Measurements from ENCODE around the gene EXOC4. TPM values are rescaled to one million over a fixed set of nuclear protein-coding genes. Genes with fewer than 3 reads are reported as not detected.

EXOC4 gene
- total and polyA plus RNA-seq, 2 of the 8 experiments (the other 6 are each of a cell fraction or from before 2014, with no cell fraction given): 27.0 to 67.3 TPM

- Histone ChIP-seq H3K23ac (ENCODE audit: insufficient read length) (no peak overlapping the region), H2BK120ac (replicated peaks; ENCODE audit: low read depth, low read length) (no peak overlapping the region), H3K79me2 (ENCODE audit: control insufficient read depth in 1 of 2, insufficient read depth in 2 of 2, low read length in 2 of 2) (no peaks in the 10 kb centered on the region), H3K4me2 (ENCODE audit: insufficient read depth in 1 of 2, low read depth in 2 of 2, low read length in 2 of 2) (no peak overlapping the region), H2BK15ac (ENCODE audit: low read length) (no peak overlapping the region), H3K9ac (replicated peaks in 1 of 4; ENCODE audit: extremely low read depth in 1 of 4, low read depth in 3 of 4, low read length in 3 of 4) (no peak overlapping the region), H2BK20ac (ENCODE audit: low read length) (no peak overlapping the region), H3K4ac (replicated peaks; ENCODE audit: insufficient read length, low read depth, low read length) (no peak overlapping the region), H2BK5ac (ENCODE audit: low read depth, low read length) (no peak overlapping the region), H3K36me3 (ENCODE audit: control insufficient read depth in 2 of 4, insufficient read depth in 4 of 4, low read length in 3 of 4) (no peaks in the 10 kb centered on the region), H3K79me1 (ENCODE audit: low read depth, low read length) (no peaks in the 10 kb centered on the region), H2AK5ac (ENCODE audit: low read depth, low read length) (no peak overlapping the region), H2BK12ac (ENCODE audit: low read depth, low read length) (no peak overlapping the region), H3K56ac (replicated peaks; ENCODE audit: insufficient read length, low read depth, low read length) (no peak overlapping the region), H4K91ac (replicated peaks; ENCODE audit: insufficient read length, low read length) (no peak overlapping the region), H3K9me3 (ENCODE audit: insufficient read depth in 2 of 2, low read depth in 1 of 2, low read length in 1 of 2) (no peaks in the 10 kb centered on the region), H4K5ac (ENCODE audit: insufficient read length, low read depth, low read length) (no peak overlapping the region), H2AFZ (ENCODE audit: low read length) (no peak overlapping the region), H3K27ac (ENCODE audit: low read depth, low read length) (no peak overlapping the region), H3K14ac (ENCODE audit: insufficient read length) (no peak overlapping the region), H4K8ac (ENCODE audit: extremely low read depth, insufficient read depth, low read length) (no peak overlapping the region), H3K18ac (ENCODE audit: extremely low read depth, low read length) (no peak overlapping the region), H3K4me1 (replicated peaks in 1 of 4; ENCODE audit: control insufficient read depth in 3 of 4, insufficient read depth in 4 of 4, low read length in 3 of 4) (no peaks in the 10 kb centered on the region), H3K23me2 (ENCODE audit: low read depth, low read length) (no peaks in the 10 kb centered on the region), H3K4me3 (ENCODE audit: extremely low read depth in 1 of 4, insufficient read depth in 2 of 4, low read depth in 3 of 4, low read length in 4 of 4) (no peak overlapping the region), H3K27me3 (replicated peaks in 1 of 4; ENCODE audit: control insufficient read depth in 3 of 4, extremely low read depth in 1 of 4, insufficient read depth in 3 of 4, low read length in 3 of 4) (no peaks in the 10 kb centered on the region), H4K20me1 (replicated peaks in 1 of 2; ENCODE audit: control insufficient read depth in 1 of 2, insufficient read depth in 2 of 2, low read length in 2 of 2) (no peaks in the 10 kb centered on the region)
- no peak for TF ChIP-seq NRF1 (IDR thresholded peaks at IDR 0.05; ENCODE audit: low read depth, low read length)
- no peak for TF ChIP-seq RBBP5 (IDR thresholded peaks at IDR 0.05; ENCODE audit: borderline replicate concordance, low read depth, low read length)
- TF ChIP-seq SIN3A (conservative IDR thresholded peaks at IDR 0.05 in 1 of 2, IDR thresholded peaks at IDR 0.05 in 1 of 2; ENCODE audit: low read depth in 1 of 2, low read length in 2 of 2): no peak
- TF ChIP-seq CHD2 (IDR thresholded peaks at IDR 0.05; ENCODE audit: low read length): no peak
- no peak for TF ChIP-seq TCF12 (IDR thresholded peaks at IDR 0.05; ENCODE audit: low read depth, low read length)
- no peak for TF ChIP-seq RFX5 (IDR thresholded peaks at IDR 0.05; ENCODE audit: borderline replicate concordance, low read depth, low read length)
- FAIRE-seq: no peak
- ChIA-PET CTCF (ENCODE audit: partially characterized antibody) (no interaction called here), POLR2A (ENCODE audit: partially characterized antibody) (no interaction called here)
- DNase-seq (ENCODE audit: low read depth in 1 of 2, low spot score in 2 of 2): no peak
- WGBS, 2 experiments (ENCODE audit: extremely low coverage in 1 of 2, insufficient coverage in 1 of 2, insufficient read length in 1 of 2, insufficient replicate concordance in 2 of 2, low coverage in 1 of 2, low lambda C conversion rate in 2 of 2, missing lambda C conversion rate in 1 of 2): 89% methylated on average over 3 of the region's 5 CpGs; no CpG with 5 or more reads in 1 of the 2 experiments
Measured at GRCh38 chr7:134105841-134106240, 853.0 kb downstream of the EXOC4 start.
